KOPT-K1 (cell line): ENCODE measurements around the gene HSPB6.
"Not testable (repeated sequence)": the region's sequence is repeated elsewhere in the genome, so short reads cannot be mapped to it uniquely, and the experiment has no call there.

Source experiments
- H3K27ac ChIP-seq: fragments of 200-600 bp; sonication (generic); 2 replicates; pipeline ENCODE4 v1.5.1; 2016; ENCODE audit warnings: antibody characterized with exemption, mild to moderate bottlenecking, low read depth, low read length; ENCODE audit not compliant: poor library complexity, severe bottlenecking
- H3K36me3 ChIP-seq: fragments of 200-600 bp; sonication (generic); 2 replicates; pipeline ENCODE4 v1.5.1; 2017; ENCODE audit warnings: antibody characterized with exemption, mild to moderate bottlenecking, low read length, moderate library complexity; ENCODE audit not compliant: insufficient read depth
- H3K9me3 ChIP-seq: fragments of 200-600 bp; sonication (generic); 2 replicates; pipeline ENCODE4 v1.5.1; 2017; ENCODE audit warnings: antibody characterized with exemption, low read length, mild to moderate bottlenecking; ENCODE audit not compliant: insufficient read depth, poor library complexity, severe bottlenecking

The HSPB6 gene

GRCh38 chr19:35724132-35724531 lies 32.7 kb downstream of the HSPB6 start:
- peaks cover 98% of the 10 kb centered on the region for H3K36me3 ChIP-seq
- H3K9me3 ChIP-seq, H3K27ac ChIP-seq: not testable (repeated sequence)

GRCh38 chr19:35723671-35724070 lies 33.2 kb downstream of the HSPB6 start:
- Histone ChIP-seq H3K27ac (no peak overlapping the region), H3K9me3 (no peaks in the 10 kb centered on the region), H3K36me3 (peaks cover 93% of the 10 kb centered on the region)

GRCh38 chr19:35722897-35723296 lies 33.9 kb downstream of the HSPB6 start:
- H3K36me3 ChIP-seq: peaks cover 85% of the 10 kb centered on the region
- H3K9me3 ChIP-seq: no peaks in the 10 kb centered on the region
- H3K27ac ChIP-seq: no peak overlapping the region

- peaks cover 81% of the 10 kb centered on the region for H3K36me3 ChIP-seq
- no peaks in the 10 kb centered on the region for H3K9me3 ChIP-seq
- no peak overlapping the region for H3K27ac ChIP-seq
Measured at GRCh38 chr19:35722461-35722860, 34.4 kb downstream of the HSPB6 start.

- Histone ChIP-seq H3K9me3 (no peaks in the 10 kb centered on the region), H3K27ac (no peak overlapping the region), H3K36me3 (peaks cover 71% of the 10 kb centered on the region)
Measured at GRCh38 chr19:35721374-35721773, 35.5 kb downstream of the HSPB6 start.

GRCh38 chr19:35720648-35721047 lies 36.2 kb downstream of the HSPB6 start:
- H3K9me3 ChIP-seq: no peaks in the 10 kb centered on the region
- H3K36me3 ChIP-seq: peaks cover 64% of the 10 kb centered on the region
- H3K27ac ChIP-seq: no peak overlapping the region

- no peak overlapping the region for H3K27ac ChIP-seq
- H3K9me3 ChIP-seq: no peaks in the 10 kb centered on the region
- peaks cover 59% of the 10 kb centered on the region for H3K36me3 ChIP-seq
Measured at GRCh38 chr19:35720163-35720524, 36.7 kb downstream of the HSPB6 start.

- peaks cover 53% of the 10 kb centered on the region for H3K36me3 ChIP-seq
- H3K9me3 ChIP-seq: no peaks in the 10 kb centered on the region
- H3K27ac ChIP-seq: no peak overlapping the region
Measured at GRCh38 chr19:35719402-35720162, 37.2 kb downstream of the HSPB6 start.

GRCh38 chr19:35718345-35719041 lies 38.3 kb downstream of the HSPB6 start:
- H3K36me3 ChIP-seq: peaks cover 42% of the 10 kb centered on the region
- H3K27ac ChIP-seq: peak overlapping the region; percentile 79
- H3K9me3 ChIP-seq: no peaks in the 10 kb centered on the region

- H3K27ac ChIP-seq: peak within 1 kb of the TSS; percentile 79
Measured at GRCh38 chr19:35717665-35718344, 39.0 kb downstream of the HSPB6 start, which contains the start of gene KMT2B. TSS of gene KMT2B (plus strand) at chr19:35718003. CDS start at chr19:35718019, 16 bp downstream.

GRCh38 chr19:35716801-35717664 lies 39.8 kb downstream of the HSPB6 start:
- peak overlapping the region; percentile 79 for H3K27ac ChIP-seq
- H3K9me3 ChIP-seq: no peaks in the 10 kb centered on the region
- H3K36me3 ChIP-seq: peaks cover 27% of the 10 kb centered on the region

More at GRCh38 chr19:35717665-35718344, 39.0 kb downstream of the HSPB6 start, which contains the start of gene KMT2B:
- Histone ChIP-seq H3K36me3 (peaks cover 35% of the 10 kb centered on the region), H3K9me3 (no peaks in the 10 kb centered on the region)

- peak overlapping the region; percentile 79 for H3K27ac ChIP-seq
- H3K9me3 ChIP-seq: no peaks in the 10 kb centered on the region
- H3K36me3 ChIP-seq: peaks cover 19% of the 10 kb centered on the region; the same call in 1 of the 2 replicates
Measured at GRCh38 chr19:35715981-35716800, 40.6 kb downstream of the HSPB6 start.

- Histone ChIP-seq H3K36me3 (peaks cover 11% of the 10 kb centered on the region; the same call in 1 of the 2 replicates), H3K27ac (no peak overlapping the region), H3K9me3 (no peaks in the 10 kb centered on the region)
Measured at GRCh38 chr19:35715355-35715809, 41.4 kb downstream of the HSPB6 start.
